GM12875 (cell line): ENCODE results near the gene WDR70.

ENCODE experiments used
- H3K4me3 ChIP-seq: one replicate; pipeline ENCODE4 v1.5.1; 2011; ENCODE audit warnings: low read depth, low read length, control low read depth
- TF ChIP-seq, protein P1 (sequence below): IDR thresholded peaks from 2 replicates; pipeline ENCODE4 v1.5.1; 2011; ENCODE audit warnings: low read depth, mild to moderate bottlenecking, control low read depth, inconsistent platforms, low read length, moderate library complexity, borderline replicate concordance; ENCODE audit not compliant: insufficient read depth

Gene WDR70

DNA sequence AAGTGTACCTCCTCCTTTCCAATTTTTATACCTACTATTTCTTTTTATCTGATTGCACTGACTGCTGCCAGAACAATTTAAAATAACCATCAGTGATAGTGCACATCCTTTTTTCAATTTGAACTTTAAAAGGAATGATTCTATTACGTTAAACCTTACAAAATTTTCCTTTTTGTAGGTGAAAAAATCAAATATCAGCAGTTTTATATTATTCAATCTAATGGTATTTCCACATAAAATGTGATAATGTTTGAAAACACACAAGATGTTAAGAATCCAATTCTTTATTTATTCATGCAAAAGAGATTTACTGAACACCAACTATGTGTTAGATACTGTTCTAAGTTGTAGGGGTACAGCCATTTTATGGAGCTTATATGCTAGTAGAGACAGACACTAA is 355.0 kb downstream of the WDR70 start:
- no peak overlapping the region for H3K4me3 ChIP-seq
- TF ChIP-seq, protein P1, sequence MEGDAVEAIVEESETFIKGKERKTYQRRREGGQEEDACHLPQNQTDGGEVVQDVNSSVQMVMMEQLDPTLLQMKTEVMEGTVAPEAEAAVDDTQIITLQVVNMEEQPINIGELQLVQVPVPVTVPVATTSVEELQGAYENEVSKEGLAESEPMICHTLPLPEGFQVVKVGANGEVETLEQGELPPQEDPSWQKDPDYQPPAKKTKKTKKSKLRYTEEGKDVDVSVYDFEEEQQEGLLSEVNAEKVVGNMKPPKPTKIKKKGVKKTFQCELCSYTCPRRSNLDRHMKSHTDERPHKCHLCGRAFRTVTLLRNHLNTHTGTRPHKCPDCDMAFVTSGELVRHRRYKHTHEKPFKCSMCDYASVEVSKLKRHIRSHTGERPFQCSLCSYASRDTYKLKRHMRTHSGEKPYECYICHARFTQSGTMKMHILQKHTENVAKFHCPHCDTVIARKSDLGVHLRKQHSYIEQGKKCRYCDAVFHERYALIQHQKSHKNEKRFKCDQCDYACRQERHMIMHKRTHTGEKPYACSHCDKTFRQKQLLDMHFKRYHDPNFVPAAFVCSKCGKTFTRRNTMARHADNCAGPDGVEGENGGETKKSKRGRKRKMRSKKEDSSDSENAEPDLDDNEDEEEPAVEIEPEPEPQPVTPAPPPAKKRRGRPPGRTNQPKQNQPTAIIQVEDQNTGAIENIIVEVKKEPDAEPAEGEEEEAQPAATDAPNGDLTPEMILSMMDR, result no peak

DNA sequence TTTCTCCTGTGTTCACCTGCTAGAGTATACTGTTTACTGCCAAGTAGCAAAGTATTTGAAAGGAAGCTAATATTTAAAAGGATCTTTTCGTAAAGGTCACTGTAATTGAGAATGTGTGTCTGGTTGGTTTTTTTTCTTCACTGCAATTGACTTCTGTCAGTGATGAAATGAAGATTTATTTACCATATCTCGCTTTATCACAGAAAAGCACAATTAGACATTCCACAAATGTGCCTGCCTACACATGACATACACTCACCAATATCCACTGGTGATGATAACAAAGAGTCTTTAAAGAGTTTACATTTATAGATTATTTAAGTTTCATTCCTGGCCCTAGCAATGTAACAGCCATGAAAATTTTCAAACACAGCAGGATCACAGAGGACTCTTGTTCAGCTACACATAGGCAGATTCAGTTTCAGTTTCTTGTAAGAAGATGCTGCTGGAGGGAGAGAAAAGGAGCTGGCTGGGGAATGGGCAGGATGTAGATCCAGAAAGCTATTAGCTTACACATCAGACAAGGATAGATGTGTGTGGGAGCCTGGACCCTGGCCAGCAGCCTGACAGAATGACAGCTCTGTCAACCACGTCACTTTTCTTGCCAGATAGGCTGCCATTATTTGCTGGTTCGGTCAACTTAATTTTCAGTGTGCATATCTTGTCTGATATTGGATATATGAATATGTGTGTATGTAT is 356.7 kb downstream of the WDR70 start:
- TF ChIP-seq, protein P1, result no peak
- H3K4me3 ChIP-seq, result no peak overlapping the region

DNA sequence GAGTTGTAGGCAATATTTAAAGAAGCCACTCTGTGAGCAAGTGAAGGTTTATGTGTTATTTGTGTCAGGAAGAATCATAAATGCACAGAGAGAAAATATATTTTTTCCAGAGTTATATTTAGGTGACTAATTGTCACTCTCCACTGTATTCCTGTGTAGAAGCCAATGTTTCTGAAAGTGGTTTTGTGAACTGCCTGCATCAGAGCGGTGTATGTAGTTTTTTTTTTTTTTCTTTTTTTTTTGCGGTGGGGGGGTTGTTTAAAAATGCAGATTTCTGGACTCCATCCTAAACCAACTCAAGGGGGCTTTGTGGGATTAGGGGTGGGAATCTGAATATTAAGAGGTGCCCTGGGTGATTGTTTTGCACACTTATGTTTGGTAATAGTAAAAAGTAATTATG is 357.3 kb downstream of the WDR70 start:
- TF ChIP-seq, protein P1, result no peak
- no peak overlapping the region for H3K4me3 ChIP-seq

- H3K4me3 ChIP-seq, result no peak overlapping the region
- TF ChIP-seq, protein P1, result no peak
Observed at GRCh38 chr5:37737326-37738056, 358.4 kb downstream of the WDR70 start.

- no peak overlapping the region for H3K4me3 ChIP-seq
- TF ChIP-seq, protein P1, result no peak
Observed at GRCh38 chr5:37738057-37738691, 359.1 kb downstream of the WDR70 start.

DNA sequence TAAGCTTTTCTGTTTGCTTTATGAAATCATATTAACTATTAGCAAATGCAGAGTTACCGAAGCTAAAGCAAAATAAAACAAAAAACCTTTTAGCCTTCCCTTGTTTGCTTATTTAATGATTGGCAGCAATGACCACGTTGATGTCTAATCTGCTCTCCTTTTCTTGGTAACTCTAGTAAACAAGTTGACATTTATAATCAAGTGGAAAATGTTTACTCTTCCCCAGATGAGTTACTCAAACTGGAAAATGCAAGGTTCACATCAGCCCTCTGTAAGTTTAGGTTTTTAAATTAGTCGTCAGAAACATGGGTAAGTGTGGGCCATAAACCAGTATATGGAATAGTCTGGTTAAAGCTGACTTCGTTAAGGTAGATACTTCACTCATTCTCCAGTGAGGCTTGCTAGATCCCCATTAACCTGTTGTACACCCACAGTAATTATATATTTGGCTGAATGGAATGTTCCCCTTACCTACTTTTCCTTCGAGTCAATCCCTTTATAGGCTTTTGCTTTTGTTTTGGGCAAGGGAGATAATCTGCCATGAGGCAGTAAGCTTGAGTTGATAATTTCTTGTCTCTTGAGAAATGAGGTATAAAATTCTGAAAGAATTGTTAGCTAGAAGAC is 359.9 kb downstream of the WDR70 start:
- no peak overlapping the region for H3K4me3 ChIP-seq
- TF ChIP-seq, protein P1, result no peak

DNA sequence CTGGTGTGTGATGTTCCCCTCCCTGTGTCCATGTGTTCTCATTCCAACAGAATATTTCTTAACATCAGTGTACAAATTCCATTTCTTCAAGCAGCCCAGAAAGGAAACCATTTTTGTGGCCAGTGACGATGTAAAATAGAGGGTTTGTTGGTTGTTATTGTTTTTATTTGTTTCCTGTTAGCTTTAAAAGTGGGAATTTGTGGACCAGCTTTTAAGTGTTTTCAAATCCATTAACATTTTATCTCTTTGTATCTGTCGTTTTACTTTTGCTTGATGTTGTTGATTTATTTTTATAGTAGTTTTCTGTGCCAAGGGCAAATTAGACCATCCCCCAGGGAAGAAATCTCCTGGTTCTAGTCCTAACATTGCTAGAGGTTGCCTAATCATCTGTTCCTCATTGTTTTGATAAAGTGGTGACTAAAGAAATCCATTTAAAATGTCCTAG is 360.7 kb downstream of the WDR70 start:
- TF ChIP-seq, protein P1, result no peak
- no peak overlapping the region for H3K4me3 ChIP-seq
